ENCODE data around the gene TJP3. TPM values are rescaled to one million over a fixed set of nuclear protein-coding genes. Genes with fewer than 3 reads are reported as not detected.

Gene TJP3
- total RNA-seq, 4 donors from 2014 or later: 29.7 to 43.7 (median 39.8) TPM

DNA sequence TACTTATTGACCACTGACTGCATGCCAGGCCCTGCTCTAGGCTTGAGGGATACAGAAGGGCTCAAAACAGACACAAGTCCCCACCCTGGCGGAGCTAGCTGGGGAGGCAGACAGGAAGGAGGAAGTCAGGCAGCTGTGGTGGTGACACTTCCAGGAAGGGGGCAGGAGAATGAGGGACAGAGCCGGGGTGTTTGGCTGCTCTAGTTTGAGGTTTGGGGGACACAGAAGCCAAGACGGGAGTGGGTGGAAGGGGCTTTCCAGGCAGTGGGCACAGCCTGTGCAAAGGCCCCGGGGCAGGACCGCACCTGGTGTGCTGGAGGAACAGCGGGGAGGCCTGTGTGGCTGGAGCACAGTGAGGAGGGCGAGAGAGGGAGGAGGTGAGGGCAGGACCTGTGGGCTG is 58.3 kb downstream of the TJP3 start:
- no peak for DNase-seq
- H3K4me1 ChIP-seq: peaks cover 8 to 14% of the 10 kb centered on the region in 2 donors
- TF ChIP-seq POLR2A (IDR thresholded peaks at IDR 0.05): no peak
- TF ChIP-seq, protein P1, sequence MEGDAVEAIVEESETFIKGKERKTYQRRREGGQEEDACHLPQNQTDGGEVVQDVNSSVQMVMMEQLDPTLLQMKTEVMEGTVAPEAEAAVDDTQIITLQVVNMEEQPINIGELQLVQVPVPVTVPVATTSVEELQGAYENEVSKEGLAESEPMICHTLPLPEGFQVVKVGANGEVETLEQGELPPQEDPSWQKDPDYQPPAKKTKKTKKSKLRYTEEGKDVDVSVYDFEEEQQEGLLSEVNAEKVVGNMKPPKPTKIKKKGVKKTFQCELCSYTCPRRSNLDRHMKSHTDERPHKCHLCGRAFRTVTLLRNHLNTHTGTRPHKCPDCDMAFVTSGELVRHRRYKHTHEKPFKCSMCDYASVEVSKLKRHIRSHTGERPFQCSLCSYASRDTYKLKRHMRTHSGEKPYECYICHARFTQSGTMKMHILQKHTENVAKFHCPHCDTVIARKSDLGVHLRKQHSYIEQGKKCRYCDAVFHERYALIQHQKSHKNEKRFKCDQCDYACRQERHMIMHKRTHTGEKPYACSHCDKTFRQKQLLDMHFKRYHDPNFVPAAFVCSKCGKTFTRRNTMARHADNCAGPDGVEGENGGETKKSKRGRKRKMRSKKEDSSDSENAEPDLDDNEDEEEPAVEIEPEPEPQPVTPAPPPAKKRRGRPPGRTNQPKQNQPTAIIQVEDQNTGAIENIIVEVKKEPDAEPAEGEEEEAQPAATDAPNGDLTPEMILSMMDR (IDR thresholded peaks at IDR 0.05): no peak
- intact Hi-C loops (cut with DNase I): no loop called here
- H3K36me3 ChIP-seq: peaks cover 20 to 35% of the 10 kb centered on the region in 2 donors
- no peak overlapping the region for H3K4me3 ChIP-seq (replicated peaks in 1 of 3)
- H3K9me3 ChIP-seq: no peaks in the 10 kb centered on the region
- no peaks in the 10 kb centered on the region for H3K27me3 ChIP-seq
- WGBS, 2 donors: 84 to 88% methylated on average over 7 of the region's 7 CpGs
- H3K27ac ChIP-seq: no peak overlapping the region

DNA sequence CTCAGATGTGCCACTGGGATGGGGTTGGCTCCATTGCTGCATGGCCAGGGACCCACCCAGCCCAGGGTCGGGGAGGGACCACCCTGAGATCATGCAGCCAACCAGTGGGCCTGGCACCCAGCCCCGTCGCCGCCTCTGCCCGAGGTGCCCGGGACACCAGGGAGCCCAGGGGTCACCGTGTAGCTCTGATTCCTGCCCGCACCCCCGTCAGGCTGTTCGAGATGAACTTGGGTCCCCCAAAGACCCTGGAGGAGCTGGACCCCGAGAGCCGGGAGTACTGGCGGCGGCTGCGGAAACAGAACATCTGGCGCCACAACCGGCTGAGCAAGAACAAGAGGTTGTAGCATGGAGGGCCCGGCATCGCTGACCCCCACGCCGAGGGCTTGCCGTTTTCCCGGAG is 58.9 kb downstream of the TJP3 start:
- Histone ChIP-seq H3K27me3 (no peaks in the 10 kb centered on the region), H3K9me3 (no peaks in the 10 kb centered on the region), H3K4me1 (peaks cover 8 to 9% of the 10 kb centered on the region in 2 donors), H3K4me3 (replicated peaks in 1 of 3) (no peak overlapping the region), H3K36me3 (peaks cover 20 to 35% of the 10 kb centered on the region in 2 donors), H3K27ac (no peak overlapping the region)
- TF ChIP-seq POLR2A (IDR thresholded peaks at IDR 0.05): no peak
- TF ChIP-seq, protein P1 (IDR thresholded peaks at IDR 0.05): no peak
- 93% methylated on average over 13 to 20 of the region's 23 CpGs for WGBS, 2 donors
- intact Hi-C loops (cut with DNase I): no loop called here
- no peak for DNase-seq

GRCh38 chr19:3768015-3768747 is 60.0 kb downstream of the TJP3 start:
- no peaks in the 10 kb centered on the region for H3K27me3 ChIP-seq
- H3K27ac ChIP-seq: no peak overlapping the region
- TF ChIP-seq POLR2A (IDR thresholded peaks at IDR 0.05): no peak
- TF ChIP-seq, protein P1 (IDR thresholded peaks at IDR 0.05): no peak
- no peak overlapping the region for H3K4me3 ChIP-seq (replicated peaks in 1 of 3)
- WGBS, 2 donors: 90 to 93% methylated on average over 19 to 21 of the region's 25 CpGs
- DNase-seq: no peak
- peaks cover 6 to 7% of the 10 kb centered on the region in 2 donors for H3K4me1 ChIP-seq
- no peaks in the 10 kb centered on the region for H3K9me3 ChIP-seq
- peaks cover 20 to 35% of the 10 kb centered on the region in 2 donors for H3K36me3 ChIP-seq
- intact Hi-C loops (cut with DNase I): no loop called here

DNA sequence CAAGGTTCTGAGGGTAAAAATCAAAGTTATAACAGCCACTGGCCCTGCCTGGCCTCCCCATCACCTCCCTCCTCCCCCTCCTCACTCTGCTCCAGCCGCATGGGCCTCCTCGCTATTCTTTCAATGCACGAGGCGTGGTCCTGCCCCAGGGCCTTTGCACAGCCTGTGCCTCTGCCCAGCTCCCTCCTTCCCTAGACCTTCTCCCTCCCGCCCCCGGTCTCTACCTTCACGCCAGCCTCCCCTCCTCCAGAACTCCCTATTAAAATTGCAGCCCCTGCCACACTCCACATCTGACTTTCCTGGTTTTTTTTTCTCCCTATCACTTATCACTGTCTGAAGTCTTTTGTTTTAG is 60.5 kb downstream of the TJP3 start:
- no peaks in the 10 kb centered on the region for H3K9me3 ChIP-seq
- no peak overlapping the region for H3K4me3 ChIP-seq (replicated peaks in 1 of 3)
- peaks cover under 1 to 2% of the 10 kb centered on the region in 2 donors for H3K4me1 ChIP-seq
- intact Hi-C loops (cut with DNase I): no loop called here
- H3K27me3 ChIP-seq: no peaks in the 10 kb centered on the region
- no peak for DNase-seq
- no peak for TF ChIP-seq POLR2A (IDR thresholded peaks at IDR 0.05)
- TF ChIP-seq, protein P1 (IDR thresholded peaks at IDR 0.05): no peak
- WGBS, 2 donors: 90 to 97% methylated on average over 7 of the region's 7 CpGs
- H3K36me3 ChIP-seq: peaks cover 20 to 35% of the 10 kb centered on the region in 2 donors
- H3K27ac ChIP-seq: no peak overlapping the region

GRCh38 chr19:3769494-3769893 is 61.3 kb downstream of the TJP3 start:
- no peaks in the 10 kb centered on the region for H3K9me3 ChIP-seq
- H3K4me3 ChIP-seq (replicated peaks in 1 of 3): no peak overlapping the region
- peaks cover 20 to 35% of the 10 kb centered on the region in 2 donors for H3K36me3 ChIP-seq
- DNase-seq: no peak
- H3K27ac ChIP-seq: no peak overlapping the region
- H3K27me3 ChIP-seq: no peaks in the 10 kb centered on the region
- intact Hi-C loops (cut with DNase I): no loop called here
- 88 to 100% methylated on average over 2 to 9 of the region's 17 CpGs for WGBS, 2 donors
- TF ChIP-seq, protein P1 (IDR thresholded peaks at IDR 0.05): no peak
- TF ChIP-seq POLR2A (IDR thresholded peaks at IDR 0.05): no peak
- H3K4me1 ChIP-seq: no peaks in the 10 kb centered on the region
